Measurements from ENCODE around the gene MPO. TPM values are rescaled to one million over a fixed set of nuclear protein-coding genes. Genes with fewer than 3 reads are reported as not detected.

Gene MPO
- total and polyA plus RNA-seq, 2 donors (not counting 1 experiment from before 2014, with no cell fraction given): 0.01 TPM; not detected in 1

GRCh38 chr17:58246781-58247180, 34.0 kb downstream of the MPO start:
- H3K36me3 ChIP-seq (ENCODE audit: control insufficient read depth, insufficient read depth, low read length): no peaks in the 10 kb centered on the region
- no peak overlapping the region for H2AFZ ChIP-seq (ENCODE audit: low read length)
- no peak overlapping the region for H3K9ac ChIP-seq (ENCODE audit: insufficient read depth, low read length)
- H3K9me3 ChIP-seq (ENCODE audit: control insufficient read depth, insufficient read depth, low read depth, low read length): no peaks in the 10 kb centered on the region
- H3K79me2 ChIP-seq (ENCODE audit: control insufficient read depth, insufficient read depth, low read length): no peaks in the 10 kb centered on the region
- H3K27ac ChIP-seq (ENCODE audit: insufficient read depth, low read length): no peak overlapping the region
- no peak overlapping the region for H3K4me2 ChIP-seq (ENCODE audit: extremely low read depth, insufficient read depth, low read length)
- no peak overlapping the region for H3K4me3 ChIP-seq (replicated peaks in 1 of 4; ENCODE audit: control extremely low read depth in 1 of 4, insufficient read depth in 1 of 4, low read depth in 3 of 4, low read length in 4 of 4)
- DNase-seq (ENCODE audit: low read depth in 2 of 2): no peak
- peaks cover 23% of the 10 kb centered on the region for H3K27me3 ChIP-seq (ENCODE audit: control insufficient read depth, insufficient read depth, low read length)
- no peaks in the 10 kb centered on the region for H4K20me1 ChIP-seq (ENCODE audit: control insufficient read depth, extremely low read depth, insufficient read depth, low read length)
- no peaks in the 10 kb centered on the region for H3K4me1 ChIP-seq (ENCODE audit: control insufficient read depth, extremely low read depth, insufficient read depth, low read length)
- TF ChIP-seq EZH2 (IDR thresholded peaks at IDR 0.05; ENCODE audit: low read length, missing control alignments) (no peak), CTCF (conservative IDR thresholded peaks at IDR 0.05 in 1 of 2, IDR thresholded peaks at IDR 0.05 in 1 of 2; ENCODE audit: low read depth in 1 of 2, low read length in 2 of 2) (no peak)

- H4K20me1 ChIP-seq (ENCODE audit: control insufficient read depth, extremely low read depth, insufficient read depth, low read length): no peaks in the 10 kb centered on the region
- H3K9ac ChIP-seq (ENCODE audit: insufficient read depth, low read length): no peak overlapping the region
- no peaks in the 10 kb centered on the region for H3K79me2 ChIP-seq (ENCODE audit: control insufficient read depth, insufficient read depth, low read length)
- no peak overlapping the region for H2AFZ ChIP-seq (ENCODE audit: low read length)
- peaks cover 24% of the 10 kb centered on the region for H3K27me3 ChIP-seq (ENCODE audit: control insufficient read depth, insufficient read depth, low read length)
- H3K9me3 ChIP-seq (ENCODE audit: control insufficient read depth, insufficient read depth, low read depth, low read length): no peaks in the 10 kb centered on the region
- no peaks in the 10 kb centered on the region for H3K36me3 ChIP-seq (ENCODE audit: control insufficient read depth, insufficient read depth, low read length)
- no peak overlapping the region for H3K4me2 ChIP-seq (ENCODE audit: extremely low read depth, insufficient read depth, low read length)
- TF ChIP-seq EZH2 (IDR thresholded peaks at IDR 0.05; ENCODE audit: low read length, missing control alignments) (no peak), CTCF (conservative IDR thresholded peaks at IDR 0.05 in 1 of 2, IDR thresholded peaks at IDR 0.05 in 1 of 2; ENCODE audit: low read depth in 1 of 2, low read length in 2 of 2) (no peak)
- no peak for DNase-seq (ENCODE audit: low read depth in 2 of 2)
- H3K27ac ChIP-seq (ENCODE audit: insufficient read depth, low read length): no peak overlapping the region
- H3K4me3 ChIP-seq (replicated peaks in 1 of 4; ENCODE audit: control extremely low read depth in 1 of 4, insufficient read depth in 1 of 4, low read depth in 3 of 4, low read length in 4 of 4): no peak overlapping the region
- H3K4me1 ChIP-seq (ENCODE audit: control insufficient read depth, extremely low read depth, insufficient read depth, low read length): no peaks in the 10 kb centered on the region
Observed at GRCh38 chr17:58246104-58246740, 34.5 kb downstream of the MPO start.

GRCh38 chr17:58245428-58246103, 35.2 kb downstream of the MPO start:
- Histone ChIP-seq H3K79me2 (ENCODE audit: control insufficient read depth, insufficient read depth, low read length) (no peaks in the 10 kb centered on the region), H3K36me3 (ENCODE audit: control insufficient read depth, insufficient read depth, low read length) (no peaks in the 10 kb centered on the region), H3K9me3 (ENCODE audit: control insufficient read depth, insufficient read depth, low read depth, low read length) (no peaks in the 10 kb centered on the region), H3K27ac (ENCODE audit: insufficient read depth, low read length) (no peak overlapping the region), H3K27me3 (ENCODE audit: control insufficient read depth, insufficient read depth, low read length) (peaks cover 24% of the 10 kb centered on the region), H4K20me1 (ENCODE audit: control insufficient read depth, extremely low read depth, insufficient read depth, low read length) (no peaks in the 10 kb centered on the region), H3K4me3 (replicated peaks in 1 of 4; ENCODE audit: control extremely low read depth in 1 of 4, insufficient read depth in 1 of 4, low read depth in 3 of 4, low read length in 4 of 4) (no peak overlapping the region), H3K9ac (ENCODE audit: insufficient read depth, low read length) (no peak overlapping the region), H3K4me1 (ENCODE audit: control insufficient read depth, extremely low read depth, insufficient read depth, low read length) (no peaks in the 10 kb centered on the region), H2AFZ (ENCODE audit: low read length) (no peak overlapping the region), H3K4me2 (ENCODE audit: extremely low read depth, insufficient read depth, low read length) (no peak overlapping the region)
- TF ChIP-seq EZH2 (IDR thresholded peaks at IDR 0.05; ENCODE audit: low read length, missing control alignments) (no peak), CTCF (conservative IDR thresholded peaks at IDR 0.05 in 1 of 2, IDR thresholded peaks at IDR 0.05 in 1 of 2; ENCODE audit: low read depth in 1 of 2, low read length in 2 of 2) (no peak)
- no peak for DNase-seq (ENCODE audit: low read depth in 2 of 2)
